22Rv1 (cell line): ENCODE data around the gene GNG7.

Experiments
- CTCF ChIP-seq: fragments of 450-650 bp; IDR thresholded peaks from 2 replicates; pipeline ENCODE4 v1.5.1; 2017; ENCODE audit warnings: mild to moderate bottlenecking
- ZFX ChIP-seq: fragments of 450-650 bp; IDR thresholded peaks from 2 replicates; pipeline ENCODE4 v1.6.1; 2017; ENCODE audit warnings: antibody characterized with exemption, borderline replicate concordance

- no peak for TF ChIP-seq CTCF
- no peak for TF ChIP-seq ZFX
Observed at GRCh38 chr19:2547033-2547680, 155.3 kb downstream of the GNG7 start.
